K562 (cell line): ENCODE data around the gene FBXO17. TPM values are rescaled to one million over a fixed set of nuclear protein-coding genes. Genes with fewer than 3 reads are reported as not detected.
A peak's percentile ranks its signal among the peaks of the same experiment; 100 is the strongest.

Experiments used
- ATAC-seq: fragments of 200-7000 bp; cut with Tn5 transposase; 3 replicates; pipeline ENCODE4 v1.9.1; 2020; ENCODE audit warnings: moderate library complexity
- BruUV-seq: library from RNA; stranded (reverse); fragments of 400-500 nt; replicated peaks from 2 replicates; lab custom pipeline; 2021; lab: Mats Ljungman, UMichigan
- CTCF ChIA-PET: fragments of 300-600 bp; formaldehyde crosslinking; extraction: SDS; loops from one replicate; lab custom pipeline; 2021; ENCODE audit warnings: low intra/inter-chr PET ratio; lab: Yijun Ruan, JAX
- POLR2A ChIA-PET: fragments of 300-600, 350-650 bp; sonication (Branson Sonifier 250); formaldehyde crosslinking; extraction: SDS; loops from one replicate; lab custom pipeline; 2021; ENCODE audit warnings: antibody characterized with exemption, inconsistent platforms; lab: Yijun Ruan, JAX
- DNase-seq, 4 experiments: peaks; one replicate each; pipeline versions ENCODE4 v3.0.0 to v3.0.0-alpha.2; 2011 to 2018; ENCODE audit warnings: low spot score in 3 of 4, mixed read lengths in 3 of 4; ENCODE audit errors: extremely low read depth in 1 of 4
- FAIRE-seq: peaks from 2 replicates; lab custom pipeline; 2011; peaks lifted over from hg19 to GRCh38; lab: Jason Lieb, UNC
- H2AFZ ChIP-seq: 2 replicates; pipeline ENCODE4 v1.6.0; 2011; ENCODE audit warnings: low read depth, low read length, control low read depth, inconsistent platforms
- H3K27ac ChIP-seq: fragments of 200-600 bp; 3 replicates; pipeline ENCODE4 v1.8.0; 2011; ENCODE audit warnings: low read depth, mild to moderate bottlenecking, control low read depth, inconsistent platforms, low read length, moderate library complexity, mixed read lengths; ENCODE audit errors: extremely low read depth
- H3K27me3 ChIP-seq, 2 experiments: fragments of 300-600 bp in 1 of 2; 2 replicates in 1 of 2; 3 replicates in 1 of 2; pipeline versions ENCODE4 v1.6.0 to v1.8.0; 2011; ENCODE audit warnings: inconsistent platforms in 2 of 2, low read length in 2 of 2, mild to moderate bottlenecking in 1 of 2, mixed read lengths in 1 of 2, moderate library complexity in 1 of 2; ENCODE audit not compliant: control insufficient read depth in 2 of 2, insufficient read depth in 2 of 2
- H3K36me3 ChIP-seq: fragments of 300-600 bp; 3 replicates; pipeline ENCODE4 v1.8.0; 2011; ENCODE audit warnings: mild to moderate bottlenecking, low read length, inconsistent platforms; ENCODE audit not compliant: control insufficient read depth, insufficient read depth
- H3K4me1 ChIP-seq, 2 experiments: fragments of 200-600 bp in 1 of 2; replicated peaks in 1 of 2; 2 replicates in 1 of 2; 3 replicates in 1 of 2; pipeline versions ENCODE4 v1.5.1 to v1.8.0; 2011; ENCODE audit warnings: inconsistent platforms in 2 of 2, low read length in 2 of 2, mild to moderate bottlenecking in 1 of 2, mixed read lengths in 1 of 2, moderate library complexity in 1 of 2; ENCODE audit not compliant: control insufficient read depth in 2 of 2, insufficient read depth in 2 of 2
- H3K4me2 ChIP-seq: 2 replicates; pipeline ENCODE4 v1.6.1; 2011; ENCODE audit warnings: low read length, control low read depth, inconsistent platforms, mixed read lengths; ENCODE audit not compliant: insufficient read depth
- H3K4me3 ChIP-seq: fragments of 200-600 bp; sonication (generic), shearing (Covaris generic); 2 replicates; pipeline ENCODE4 v1.5.1; 2016; ENCODE audit warnings: control low read depth, inconsistent platforms
- H3K79me2 ChIP-seq: fragments of 200-600 bp; 3 replicates; pipeline ENCODE4 v1.8.0; 2011; ENCODE audit warnings: low read length, inconsistent platforms; ENCODE audit not compliant: control insufficient read depth, insufficient read depth
- H3K9ac ChIP-seq, 2 experiments: 2 replicates each; pipeline versions ENCODE4 v1.6.0 to v1.6.1; 2011; ENCODE audit warnings: low read depth in 2 of 2, low read length in 2 of 2, control low read depth in 1 of 2, inconsistent platforms in 1 of 2, mild to moderate bottlenecking in 1 of 2, mixed read lengths in 1 of 2; ENCODE audit not compliant: insufficient read depth in 1 of 2
- H3K9me1 ChIP-seq: one replicate; pipeline ENCODE4 v1.6.0; 2011; ENCODE audit warnings: inconsistent platforms, mild to moderate bottlenecking, low read length, moderate library complexity; ENCODE audit not compliant: control insufficient read depth, insufficient read depth
- H3K9me3 ChIP-seq: replicated peaks from 2 replicates; pipeline ENCODE4 v1.5.1; 2011; ENCODE audit warnings: low read depth, low read length, inconsistent platforms; ENCODE audit not compliant: control insufficient read depth, insufficient read depth
- H4K20me1 ChIP-seq: replicated peaks from 2 replicates; pipeline ENCODE4 v1.6.1; 2011; ENCODE audit warnings: low read length, inconsistent platforms, mixed read lengths; ENCODE audit not compliant: control insufficient read depth, insufficient read depth
- CTCF ChIP-seq, 3 experiments: IDR thresholded peaks in 2 of 3; conservative IDR thresholded peaks in 1 of 3; 2 replicates each; pipeline ENCODE4 v1.5.1; 2011 to 2012; ENCODE audit warnings: low read length in 3 of 3, mild to moderate bottlenecking in 3 of 3, control low read depth in 2 of 3, improper control_type of control experiment in 1 of 3, inconsistent platforms in 1 of 3, low read depth in 1 of 3, mixed read lengths in 1 of 3, moderate library complexity in 1 of 3; ENCODE audit not compliant: insufficient read depth in 2 of 3
- JUNB ChIP-seq: fragments of 450-650 bp; formaldehyde crosslinking; conservative IDR thresholded peaks from 2 replicates; pipeline ENCODE4 v1.4.0; 2020; ENCODE audit warnings: mild to moderate bottlenecking
- POLR2G ChIP-seq: fragments of 200-400 bp; formaldehyde crosslinking; IDR thresholded peaks from 2 replicates; pipeline ENCODE4 v1.6.1; 2017; ENCODE audit warnings: low read depth, mild to moderate bottlenecking, antibody characterized with exemption, low read length, moderate library complexity
- RAD21 ChIP-seq, 2 experiments: fragments of 250-450 bp in 1 of 2; fragments of 450-650 bp in 1 of 2; sonication (Bioruptor Pico) in 1 of 2; formaldehyde crosslinking in 1 of 2; IDR thresholded peaks in 1 of 2; conservative IDR thresholded peaks in 1 of 2; 2 replicates each; pipeline versions ENCODE4 v1.4.0 to v1.8.0; 2020 to 2022; ENCODE audit warnings: mild to moderate bottlenecking in 2 of 2, moderate library complexity in 1 of 2
- TAF15 ChIP-seq: fragments of 200-400 bp; formaldehyde crosslinking; IDR thresholded peaks from 2 replicates; pipeline ENCODE4 v1.6.1; 2017; ENCODE audit warnings: mild to moderate bottlenecking, low read depth, low read length, moderate library complexity
- WGBS: fragments of 100-300 bp; shearing (Covaris generic); methylation state at CpG from one replicate; pipeline ENCODE4 v1.1.6; 2016; ENCODE audit warnings: low coverage, mixed read lengths; ENCODE audit not compliant: insufficient coverage; ENCODE audit errors: missing lambda C conversion rate; 5-methylcytosine and 5-hydroxymethylcytosine counted together
- in situ Hi-C: fragments of 300-500 bp; cut with MboI; formaldehyde crosslinking; loops from 4 replicates; pipeline ENCODE4 v1.15.0; 2018; ENCODE audit warnings: inconsistent platforms, mixed read lengths
- intact Hi-C: fragments of 100-400 bp; cut with micrococcal nuclease; formaldehyde crosslinking; loops from 2 replicates; pipeline ENCODE4 v1.14.2; 2022
- polyA plus RNA-seq, 8 experiments: library from polyadenylated mRNA; depleted of rRNA in 4 of 8; stranded (reverse) in 5 of 8; unstranded in 3 of 8; fragments of >200 nt; fragmentation: Nextera tagmentation in 2 of 8; fragmentation: Illumina TruSeq in 1 of 8; extraction: Ambion mirVana in 2 of 8; extraction: Trizol in 1 of 8; gene quantifications; 2 replicates each; pipeline versions ENCODE4 v1.2.1 to v1.2.3, GENCODE V29; 2011 to 2014; ENCODE audit warnings: inconsistent platforms in 1 of 8, missing spikeins in 1 of 8
- total RNA-seq, 7 experiments: library from RNA; depleted of rRNA in 6 of 7; stranded (reverse); fragments of >200 nt in 6 of 7; fragmentation: Illumina TruSeq in 2 of 7; extraction: Trizol in 2 of 7; gene quantifications; 2 replicates each; pipeline versions ENCODE4 v1.2.1 to v1.2.3, GENCODE V29; 2011 to 2021; ENCODE audit warnings: low replicate concordance in 1 of 7
- TF ChIP-seq, protein P1 (sequence below): sonication (generic); formaldehyde crosslinking; IDR thresholded peaks from 2 replicates; pipeline ENCODE4 v1.8.0; 2022; ENCODE audit warnings: missing genetic modification reagents, mild to moderate bottlenecking, borderline replicate concordance

Gene FBXO17
- total and polyA plus RNA-seq, 9 of the 15 experiments (the other 6 are each of a cell fraction or from before 2014, with no cell fraction given) = 4.1 to 27.1 (median 19.0) TPM

- peak in 1 of 4 experiments; percentile 25 for DNase-seq
- BruUV-seq = no TSS peak
These were observed 57.5 kb downstream of the FBXO17 start for GRCh38 chr19:38917921-38918491.

More at GRCh38 chr19:38917921-38918491, 57.5 kb downstream of the FBXO17 start:
- H3K4me2 ChIP-seq = no peak overlapping the region
- POLR2A ChIA-PET = interaction anchor here (1.0 to 1.2 kb wide), 2 partner anchors 9 to 12 kb away, joined by 3 to 4 read pairs; no protein-coding TSS in a partner anchor
- in situ Hi-C loops = no loop called here
- no peaks in the 10 kb centered on the region for H3K9me3 ChIP-seq
- no peak overlapping the region for H3K4me3 ChIP-seq
- peak; percentile 63 for ATAC-seq
- FAIRE-seq = no peak
- peaks cover 26% of the 10 kb centered on the region; the same call in 1 of the 3 replicates for H3K36me3 ChIP-seq
- H2AFZ ChIP-seq = no peak overlapping the region
- TF ChIP-seq, protein P1, sequence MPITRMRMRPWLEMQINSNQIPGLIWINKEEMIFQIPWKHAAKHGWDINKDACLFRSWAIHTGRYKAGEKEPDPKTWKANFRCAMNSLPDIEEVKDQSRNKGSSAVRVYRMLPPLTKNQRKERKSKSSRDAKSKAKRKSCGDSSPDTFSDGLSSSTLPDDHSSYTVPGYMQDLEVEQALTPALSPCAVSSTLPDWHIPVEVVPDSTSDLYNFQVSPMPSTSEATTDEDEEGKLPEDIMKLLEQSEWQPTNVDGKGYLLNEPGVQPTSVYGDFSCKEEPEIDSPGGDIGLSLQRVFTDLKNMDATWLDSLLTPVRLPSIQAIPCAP (CRISPR knock-in tag) = no peak
- TF ChIP-seq JUNB (CRISPR knock-in tag) = no peak
- no peak for TF ChIP-seq TAF15
- peak; percentile 20 for TF ChIP-seq POLR2G
- peak; percentile 20 to 31 (median 26); a peak in 3 of 6 replicates for TF ChIP-seq CTCF (IDR thresholded peaks at IDR 0.05 in 2 of 3, conservative IDR thresholded peaks at IDR 0.05 in 1 of 3; ENCODE audit: insufficient read depth in 2 of 3, low read depth in 1 of 3, low read length in 3 of 3)
- TF ChIP-seq RAD21 (CRISPR knock-in tag; conservative IDR thresholded peaks at IDR 0.05 in 1 of 2, IDR thresholded peaks at IDR 0.05 in 1 of 2) = peak in 1 of 2 experiments; percentile 33; a peak in 2 of 4 replicates
- no peaks in the 10 kb centered on the region for H3K27me3 ChIP-seq
- H3K9ac ChIP-seq = peak overlapping the region in 1 of 2 experiments; percentile 71; a peak in 2 of 4 replicates
- H4K20me1 ChIP-seq = no peaks in the 10 kb centered on the region
- peaks cover 0 to 40% of the 10 kb centered on the region in 2 experiments; a peak in 3 of 5 replicates for H3K4me1 ChIP-seq
- intact Hi-C loops = no loop called here
- no peaks in the 10 kb centered on the region for H3K9me1 ChIP-seq
- H3K27ac ChIP-seq = no peak overlapping the region
- CTCF ChIA-PET = interaction anchor here (0.6 kb wide), 1 partner anchor 188 kb away, joined by 3 read pairs; no protein-coding TSS in a partner anchor
- H3K79me2 ChIP-seq = no peaks in the 10 kb centered on the region
- whole genome bisulfite sequencing = 78% methylated on average over 12 of the region's 13 CpGs
